GM21619 (cell line): Measurements from ENCODE around the gene KRTAP12-3.
"Not testable (repeated sequence)": the region's sequence is repeated elsewhere in the genome, so short reads cannot be mapped to it uniquely, and the experiment has no call there.

Source experiments
- ATAC-seq: cut with Tn5 transposase; IDR thresholded peaks from one replicate; pipeline ENCODE4 v1.9.1; 2021; ENCODE audit not compliant: unreplicated experiment

Gene KRTAP12-3

DNA sequence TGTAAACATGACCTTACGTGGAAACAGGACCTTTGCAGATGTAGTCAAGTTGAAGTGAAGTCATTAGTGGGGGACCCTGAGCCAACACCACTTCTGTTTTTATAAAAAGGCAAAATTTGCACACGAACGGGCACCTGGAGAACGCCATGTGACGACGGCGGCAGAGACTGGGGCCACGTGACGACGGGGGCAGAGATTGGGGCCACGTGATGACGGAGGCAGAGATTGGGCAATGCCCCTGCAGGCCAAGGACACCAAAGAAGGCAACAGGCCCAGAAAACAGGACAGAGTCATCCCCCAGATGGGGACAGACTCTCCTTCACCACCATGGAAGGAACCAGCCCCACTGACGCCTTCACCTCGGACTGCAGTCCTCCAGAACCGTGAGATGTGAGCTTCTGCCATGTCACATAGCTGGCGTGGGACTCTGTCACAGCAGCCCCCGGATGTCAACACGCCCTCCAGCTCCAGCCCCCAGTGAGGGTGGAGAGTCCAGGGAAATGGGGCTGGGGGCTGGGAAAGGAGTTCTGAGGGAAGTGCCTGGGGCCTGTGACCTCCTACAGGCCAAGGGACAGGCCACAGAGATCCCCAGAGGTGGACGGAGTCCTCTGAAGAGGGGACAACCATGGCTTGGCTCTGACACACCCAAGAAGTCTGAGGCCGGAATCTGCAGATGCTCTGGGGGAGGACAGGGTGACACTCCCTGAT is 7.3 kb upstream of the KRTAP12-3 start:
- no peak for ATAC-seq

DNA sequence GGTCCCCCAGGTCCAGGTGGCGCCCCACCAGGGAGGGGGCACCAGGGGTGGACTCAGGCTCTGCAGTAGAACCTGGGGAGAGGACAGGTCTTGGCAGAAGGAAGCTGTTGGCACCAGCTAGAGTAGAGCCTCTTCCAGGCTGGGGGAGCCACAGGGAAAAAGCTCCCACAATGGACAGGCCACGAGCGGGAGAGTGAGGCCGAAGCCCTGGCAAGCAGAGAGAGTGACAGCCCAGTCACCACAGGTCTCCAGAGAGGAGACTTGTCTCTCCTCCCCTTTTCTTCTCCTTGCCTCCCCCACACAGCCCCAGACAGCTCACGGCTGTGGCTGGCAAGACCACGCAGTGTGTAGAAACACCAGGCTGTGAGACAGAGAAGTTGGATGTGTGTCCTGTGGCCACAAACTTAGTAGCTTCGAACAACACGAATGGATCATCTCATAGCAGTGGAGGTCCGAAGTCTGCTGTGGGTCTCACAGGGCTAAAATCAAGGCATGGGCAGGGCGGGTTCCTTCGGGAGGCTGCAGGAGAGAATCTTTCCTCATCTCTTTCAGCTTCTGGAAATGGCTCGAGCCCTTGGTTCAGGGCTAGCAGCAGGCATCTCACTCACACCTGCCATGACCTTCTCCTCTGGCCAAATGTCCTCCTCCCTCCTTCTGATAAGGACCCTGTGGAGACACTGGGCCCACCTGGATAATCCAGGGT is 6.6 kb upstream of the KRTAP12-3 start:
- no peak for ATAC-seq

DNA sequence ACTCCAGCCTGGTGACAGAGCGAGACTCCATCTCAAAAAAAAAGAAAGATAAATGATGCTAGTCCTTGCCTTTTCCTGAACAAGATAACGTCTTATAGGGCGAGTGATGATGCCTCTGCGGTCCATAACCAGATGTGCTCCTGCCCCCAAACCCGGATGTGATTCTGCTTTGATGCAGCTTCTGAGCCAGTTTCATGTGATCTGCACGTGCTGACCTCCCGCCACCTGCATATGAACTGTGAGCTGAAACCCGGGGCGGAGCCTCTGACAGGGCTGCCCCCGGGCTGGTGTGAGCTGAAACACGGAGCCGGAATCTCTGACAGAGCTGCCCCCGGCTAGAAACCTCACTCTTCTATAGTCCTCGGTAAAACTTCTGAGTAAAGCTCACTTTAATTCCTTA is 4.6 kb upstream of the KRTAP12-3 start:
- ATAC-seq = no peak

DNA sequence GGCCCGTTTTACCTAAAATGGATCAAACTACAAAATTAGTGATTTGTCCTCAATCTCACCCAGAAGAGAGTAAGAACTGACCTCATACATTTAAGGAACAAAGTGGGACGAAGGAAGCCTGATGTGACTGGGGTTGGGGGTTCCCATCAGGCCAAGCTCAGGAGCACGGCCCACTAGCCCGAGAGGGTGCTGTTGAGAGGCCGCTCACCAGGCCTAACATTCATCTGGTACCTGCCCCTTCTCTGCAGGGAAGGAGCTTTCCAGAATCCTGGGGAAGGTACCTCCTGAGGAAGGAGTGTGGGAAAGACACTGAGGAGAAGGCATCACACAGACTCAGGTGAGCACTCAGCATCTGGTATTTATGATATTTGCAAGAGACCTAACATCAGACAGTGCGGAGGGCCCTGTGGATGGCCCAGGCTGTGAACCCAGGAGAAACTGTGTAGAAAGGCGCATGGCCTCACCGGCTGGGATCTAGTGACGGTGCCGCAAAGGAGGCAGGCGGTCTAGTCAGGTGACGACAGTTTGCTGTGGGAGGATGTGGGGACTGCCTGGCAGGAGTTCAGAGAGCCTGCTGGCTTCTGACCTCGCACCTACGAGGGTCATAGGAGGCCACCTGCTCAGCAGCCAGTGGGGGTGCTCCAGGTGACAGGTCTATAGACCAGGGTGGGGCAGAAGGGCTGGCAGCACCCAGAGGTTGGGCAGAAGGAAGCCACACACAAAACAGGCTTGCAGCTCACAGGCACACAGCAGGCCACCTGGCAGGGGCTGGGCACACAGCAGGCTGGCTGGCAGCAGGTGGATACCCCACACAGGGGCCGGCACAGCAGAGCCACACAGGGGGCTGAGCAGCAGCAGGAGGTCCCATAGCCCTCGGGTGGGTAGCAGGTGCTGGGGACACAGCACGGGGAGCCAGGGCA is 3.8 kb upstream of the KRTAP12-3 start:
- no peak for ATAC-seq

DNA sequence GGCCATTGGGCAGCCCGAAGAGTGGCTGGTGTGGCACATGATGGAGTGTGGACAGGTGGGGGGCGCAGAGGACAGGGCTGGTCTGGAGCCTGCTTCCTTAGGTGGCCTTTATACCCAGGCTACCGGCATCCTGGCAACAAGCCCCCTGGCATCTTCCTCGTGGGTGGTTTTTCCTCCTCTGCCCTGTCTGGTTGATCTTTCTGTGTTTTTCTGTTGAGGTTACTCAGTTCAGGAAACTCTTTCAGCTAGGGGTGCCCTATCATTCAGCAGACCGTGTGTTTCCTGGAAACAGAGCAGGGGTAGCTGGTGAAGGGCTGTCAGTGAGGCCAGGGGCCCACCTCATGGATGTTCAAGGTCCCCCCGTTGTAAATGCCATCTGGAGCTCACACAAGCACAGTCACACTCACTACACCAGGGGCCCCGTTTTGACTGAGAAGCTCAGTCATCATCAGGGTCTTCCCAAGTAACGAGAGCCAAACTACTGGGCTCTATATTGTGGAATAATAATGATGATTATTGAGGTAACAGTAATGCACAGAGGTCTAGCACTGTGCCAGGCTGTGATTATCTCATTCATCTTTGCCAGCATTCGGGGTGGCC is 3.1 kb upstream of the KRTAP12-3 start, which contains the start of gene KRTAP12-4:
Gene KRTAP12-4, minus strand, starts transcription at position 84 of the 600 bp plus-strand sequence. Its CDS starts 45 bp downstream, at position 39.
- ATAC-seq = no peak

DNA sequence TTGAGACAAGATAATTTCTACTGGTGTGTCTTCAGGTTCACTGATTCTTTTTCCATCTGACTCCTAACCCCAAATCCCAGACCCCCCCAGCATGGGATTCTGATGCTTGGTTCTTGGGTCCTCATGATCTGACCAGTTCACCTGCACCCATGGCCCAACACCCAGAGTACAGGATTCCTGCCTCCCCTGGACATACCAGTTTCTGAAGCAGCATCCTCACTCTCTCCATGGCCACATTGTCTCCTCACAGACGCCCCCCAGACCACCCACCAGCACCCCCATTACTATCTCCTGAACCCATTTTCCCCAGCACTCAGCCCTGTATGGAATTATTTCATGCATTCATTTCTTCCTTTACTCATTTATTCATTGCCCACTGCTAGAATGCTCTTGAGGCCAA is 864 bp upstream of the KRTAP12-3 start:
- ATAC-seq = no peak

DNA sequence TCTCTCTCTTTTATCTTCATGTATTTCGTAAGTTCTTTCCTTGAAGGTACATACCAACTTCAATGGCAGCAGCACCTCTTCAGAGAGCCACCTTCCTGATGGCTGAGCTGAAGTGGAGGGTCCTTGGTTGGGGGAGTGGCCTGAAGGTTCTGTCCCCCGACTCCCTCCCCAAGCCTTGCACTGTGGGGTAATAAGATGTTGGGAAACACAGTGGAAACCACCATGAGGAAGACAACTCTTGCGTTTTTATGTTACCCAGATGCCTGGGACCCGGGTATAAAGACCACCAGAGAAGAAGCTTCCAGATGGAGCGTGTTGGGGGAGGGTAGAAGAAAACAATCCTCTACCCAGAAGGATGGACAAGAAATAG is 794 bp downstream of the KRTAP12-3 start:
- ATAC-seq = no peak

DNA sequence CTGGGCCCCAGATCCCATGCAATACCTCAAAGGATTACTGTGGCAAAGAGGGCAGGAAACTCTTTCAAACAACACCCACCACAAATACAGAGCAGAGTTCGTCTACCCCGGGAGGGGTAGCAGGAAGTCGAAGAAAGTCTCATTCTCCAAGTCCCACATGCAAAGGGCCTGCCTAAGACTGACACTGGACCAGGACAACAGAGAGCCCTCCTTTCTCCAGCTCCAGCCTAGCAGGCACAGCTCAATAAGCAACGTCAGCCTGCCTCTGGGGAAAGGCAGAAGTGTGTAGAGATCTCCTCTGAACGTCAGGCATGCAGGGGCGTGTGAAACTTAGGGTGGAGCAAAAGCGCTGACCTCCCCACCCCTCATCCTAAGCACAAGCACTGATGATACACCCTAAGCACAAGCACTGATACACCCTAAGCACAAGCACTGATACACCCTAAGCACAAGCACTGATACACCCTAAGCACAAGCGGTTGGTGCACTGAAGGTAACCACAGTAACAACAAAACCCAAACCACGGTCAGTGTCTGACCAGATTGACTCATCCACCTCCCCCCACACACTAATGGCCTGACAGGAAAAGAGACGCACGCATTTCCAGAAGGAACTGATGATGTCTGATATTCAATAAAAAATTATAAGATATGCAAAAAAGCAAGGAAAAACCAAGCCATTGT is 1.3 kb downstream of the KRTAP12-3 start:
- ATAC-seq = no peak

DNA sequence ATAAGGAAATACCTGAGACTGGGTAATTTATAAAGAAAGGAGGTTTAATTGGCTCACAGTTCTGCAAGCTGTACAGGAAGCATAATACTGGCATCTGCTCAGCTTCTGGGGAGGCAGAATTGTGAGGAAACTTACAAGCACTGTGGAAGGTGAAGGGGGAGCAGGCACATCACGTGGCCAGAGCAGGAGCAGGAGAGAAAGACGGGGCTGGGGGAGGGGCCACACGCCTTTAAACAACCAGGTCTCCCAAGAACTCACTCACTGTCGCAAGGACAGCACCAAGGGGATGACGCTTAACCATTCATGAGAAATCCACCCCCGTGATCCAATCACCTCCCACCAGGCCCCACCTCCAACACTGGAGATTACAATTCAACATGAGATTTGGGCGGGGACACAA is 3.8 kb downstream of the KRTAP12-3 start:
- ATAC-seq = not testable (repeated sequence)

DNA sequence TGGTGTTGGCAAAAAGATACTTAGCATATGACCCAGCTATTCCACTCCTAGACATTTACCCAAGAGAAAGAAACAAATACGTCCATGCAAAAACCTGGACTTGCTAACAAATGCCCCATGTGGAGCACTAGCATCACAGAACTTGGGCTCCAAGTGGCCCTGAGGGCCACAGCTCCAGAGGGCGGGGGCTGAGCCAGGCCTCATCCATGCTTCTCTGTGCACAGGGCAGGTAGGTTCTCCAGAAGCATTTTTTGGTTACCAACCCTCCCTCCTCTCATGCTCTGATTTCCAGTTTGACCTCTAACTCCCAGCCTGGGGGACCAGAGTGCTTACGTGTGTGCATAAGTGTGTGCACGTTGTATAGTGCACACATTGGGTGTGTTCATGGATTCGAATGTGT is 7.0 kb downstream of the KRTAP12-3 start:
- ATAC-seq = no peak

DNA sequence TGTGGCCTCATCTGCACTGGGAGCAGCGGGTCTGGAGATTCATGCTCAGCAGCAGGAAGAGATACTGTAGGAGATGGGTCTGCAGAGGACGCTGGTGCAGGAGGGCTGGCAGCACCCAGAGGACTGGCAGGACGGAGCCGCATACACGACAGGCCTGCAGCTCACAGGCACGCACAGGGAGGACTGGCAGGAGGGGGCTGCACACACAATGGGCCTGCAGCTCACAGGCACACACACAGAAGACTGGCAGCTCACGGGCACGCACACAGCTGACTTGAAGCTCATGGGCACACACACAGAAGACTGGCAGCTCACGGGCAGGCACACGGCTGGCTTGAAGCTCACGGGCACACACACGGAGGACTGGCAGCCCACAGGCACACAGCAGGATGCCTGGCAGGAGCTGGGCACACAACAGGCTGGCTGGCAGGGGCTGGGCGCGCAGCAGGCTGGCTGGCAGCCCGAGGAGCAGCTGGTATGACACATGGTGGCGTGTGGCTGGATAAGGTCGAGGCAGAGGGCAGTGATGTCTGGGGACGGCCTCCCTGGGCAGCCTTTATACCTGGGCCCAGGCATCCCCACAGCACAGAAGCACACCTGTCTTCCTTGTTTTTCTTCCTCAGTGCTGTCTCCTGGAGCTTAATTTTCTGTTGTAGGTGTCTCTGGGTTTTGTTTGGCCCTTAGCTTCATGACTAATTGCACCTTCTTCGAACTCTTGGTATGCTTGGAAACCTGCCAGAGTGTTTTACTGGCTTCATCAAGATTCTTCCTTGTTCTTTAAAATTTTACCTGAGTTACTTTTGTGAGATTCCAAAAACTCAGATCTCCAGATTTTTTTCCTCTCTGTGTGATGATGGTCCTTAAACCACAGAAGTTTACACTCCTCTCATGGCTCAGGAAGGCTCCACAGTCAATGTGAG is 8.9 kb downstream of the KRTAP12-3 start, which contains the start of gene KRTAP12-2:
Gene KRTAP12-2, minus strand, starts transcription at position 527 of the 920 bp plus-strand sequence. Its CDS starts 41 bp downstream, at position 486.
- no peak for ATAC-seq

DNA sequence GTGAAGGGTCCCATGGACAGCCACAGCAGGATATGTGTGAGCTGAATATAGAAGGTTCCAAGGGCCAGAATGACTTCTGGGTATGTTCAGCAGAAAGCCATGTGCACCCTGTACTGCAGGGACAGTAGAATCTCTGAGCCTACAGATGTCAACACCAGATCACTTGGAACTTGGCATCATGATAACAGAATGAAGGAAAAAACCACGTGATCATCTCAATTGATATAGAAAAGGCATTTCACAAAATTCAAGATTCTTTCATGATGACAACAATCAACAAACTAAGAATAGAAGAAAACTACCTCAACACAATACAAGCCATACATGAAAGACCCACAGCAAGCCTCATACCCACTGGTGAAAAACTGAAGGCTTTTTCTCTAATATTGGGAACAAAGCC is 9.9 kb downstream of the KRTAP12-3 start:
- ATAC-seq = no peak

DNA sequence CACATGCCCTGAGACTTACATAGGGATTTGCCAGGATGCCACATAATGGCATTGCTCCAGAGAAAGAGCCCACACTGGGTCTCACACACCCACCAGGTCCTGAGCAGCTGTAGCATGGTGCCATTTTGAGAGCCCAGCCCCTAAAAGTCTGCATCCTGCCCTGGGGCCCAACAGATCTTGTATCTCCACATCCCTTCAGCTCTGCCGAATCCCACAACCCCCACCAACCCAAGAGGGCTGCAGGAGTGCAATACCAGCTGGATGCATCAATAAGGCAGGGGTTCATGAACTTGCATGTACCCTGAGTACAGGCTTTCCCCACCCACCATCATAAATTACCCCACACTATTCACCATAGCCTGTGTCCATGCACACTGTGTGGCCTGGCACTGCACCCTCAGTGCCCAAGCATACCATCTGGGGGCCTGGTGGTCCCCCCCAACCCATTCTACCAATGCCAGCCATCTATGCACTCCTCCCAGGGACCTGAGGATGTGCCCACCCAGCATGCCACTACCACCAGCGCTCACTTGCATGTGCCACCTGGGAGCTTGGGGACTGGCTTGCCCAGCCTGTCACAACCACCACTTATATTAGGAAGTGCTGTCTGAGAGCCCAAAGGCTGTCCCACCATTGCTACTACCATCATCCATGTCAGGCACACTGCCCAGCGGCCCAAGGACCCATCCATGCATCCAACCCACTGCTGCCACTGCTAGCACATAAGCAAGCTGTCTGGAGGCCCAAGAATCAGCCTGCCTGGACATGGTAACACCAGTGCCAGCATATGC is 13.1 kb downstream of the KRTAP12-3 start:
- ATAC-seq = no peak

DNA sequence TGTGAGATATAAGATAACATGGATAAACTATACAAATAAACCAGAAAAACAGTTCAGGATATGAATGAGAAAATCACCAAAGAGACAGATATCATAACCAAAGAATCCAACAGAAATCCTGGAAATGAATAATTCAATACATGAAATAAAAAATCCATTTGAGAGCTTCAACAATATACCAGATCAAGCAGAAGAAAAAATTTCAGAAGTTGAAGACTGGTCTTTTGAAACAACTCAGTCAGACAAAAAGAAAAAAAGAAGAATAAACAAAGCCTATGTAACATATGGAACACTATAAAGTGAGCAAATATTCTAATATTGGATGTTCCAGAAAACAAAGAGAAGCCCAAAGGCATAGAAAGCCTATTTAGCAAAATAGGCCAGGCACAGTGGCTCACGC is 14.2 kb downstream of the KRTAP12-3 start:
- ATAC-seq = no peak

DNA sequence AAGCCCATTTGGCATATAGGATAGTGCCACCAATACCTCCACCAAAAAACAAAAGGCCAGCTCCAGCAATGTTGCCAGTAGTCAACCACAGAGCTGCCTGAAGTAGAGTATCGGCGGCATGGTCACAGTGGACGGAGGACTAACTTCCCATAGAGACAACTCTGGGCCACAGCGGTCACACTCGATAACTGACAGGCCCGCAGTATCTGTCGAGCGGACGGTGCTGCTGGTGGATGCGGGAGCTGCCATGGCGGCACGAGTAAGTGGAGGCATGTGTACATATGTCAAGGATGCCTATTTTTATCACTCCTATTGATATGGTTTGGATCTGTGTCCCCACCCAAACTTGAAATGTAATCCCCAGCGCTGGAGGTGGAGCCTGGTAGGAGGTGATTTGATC is 20.1 kb downstream of the KRTAP12-3 start:
- no peak for ATAC-seq

DNA sequence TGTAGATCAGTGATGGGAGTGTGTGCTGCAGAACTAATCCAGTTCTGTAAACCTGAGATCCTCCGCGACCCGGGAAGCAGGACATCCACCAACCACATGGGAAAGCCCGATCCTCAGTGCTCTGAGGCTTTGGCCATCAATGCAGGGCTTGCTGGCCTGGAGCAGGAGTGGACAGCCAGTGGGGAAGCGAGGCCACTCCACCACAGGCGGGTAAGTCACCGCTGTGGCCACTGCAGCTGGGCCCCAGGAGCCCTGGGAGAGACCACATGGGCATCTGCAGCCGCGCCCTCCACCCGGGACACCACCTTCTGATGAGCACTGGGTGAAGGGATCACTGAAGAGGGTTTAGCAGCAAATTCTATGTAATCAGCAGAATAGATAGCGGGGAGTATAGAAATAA is 23.4 kb downstream of the KRTAP12-3 start:
- no peak for ATAC-seq

DNA sequence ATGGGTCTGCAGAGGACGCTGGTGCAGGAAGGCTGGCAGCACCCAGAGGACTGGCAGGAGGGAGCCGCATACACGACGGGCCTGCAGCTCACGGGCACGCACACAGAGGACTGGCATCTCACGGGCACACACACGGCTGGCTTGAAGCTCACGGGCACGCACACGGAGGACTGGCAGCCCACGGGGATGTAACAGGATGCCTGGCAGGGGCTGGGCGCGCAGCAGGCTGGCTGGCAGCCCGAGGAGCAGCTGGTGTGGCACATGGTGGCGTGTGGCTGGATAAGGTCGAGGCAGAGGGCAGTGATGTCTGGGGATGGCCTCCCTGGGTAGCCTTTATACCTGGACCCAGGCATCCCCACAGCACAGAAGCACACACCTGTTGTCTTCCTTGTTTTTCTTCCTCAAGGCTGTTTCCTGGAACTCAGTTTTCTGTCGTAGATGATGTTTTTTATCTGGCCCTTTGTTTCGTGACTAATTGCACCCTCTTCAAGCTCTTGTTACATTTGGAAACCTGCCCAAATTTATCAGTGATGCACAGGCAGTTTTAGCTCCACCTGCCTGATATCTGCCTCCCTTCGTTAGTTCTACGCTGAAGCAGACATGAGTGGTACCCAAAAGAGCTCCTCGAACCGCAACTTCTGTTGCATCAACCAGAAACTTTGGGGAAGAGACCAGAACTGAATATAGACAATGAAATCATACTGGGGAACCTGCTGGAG is 24.3 kb downstream of the KRTAP12-3 start, which contains the start of gene KRTAP12-1:
Gene KRTAP12-1, minus strand, starts transcription at position 303 of the 719 bp plus-strand sequence. Its CDS starts 40 bp downstream, at position 263.
- no peak for ATAC-seq
